GM18499 (cell line): Measurements from ENCODE around the gene OR8S1.
"Not testable (repeated sequence)": the region's sequence is repeated elsewhere in the genome, so short reads cannot be mapped to it uniquely, and the experiment has no call there.

Experiments
- ATAC-seq: cut with Tn5 transposase; IDR thresholded peaks from one replicate; pipeline ENCODE4 v1.9.1; 2021; ENCODE audit warnings: moderate number of reproducible peaks; ENCODE audit not compliant: insufficient read depth, unreplicated experiment

The OR8S1 gene

DNA sequence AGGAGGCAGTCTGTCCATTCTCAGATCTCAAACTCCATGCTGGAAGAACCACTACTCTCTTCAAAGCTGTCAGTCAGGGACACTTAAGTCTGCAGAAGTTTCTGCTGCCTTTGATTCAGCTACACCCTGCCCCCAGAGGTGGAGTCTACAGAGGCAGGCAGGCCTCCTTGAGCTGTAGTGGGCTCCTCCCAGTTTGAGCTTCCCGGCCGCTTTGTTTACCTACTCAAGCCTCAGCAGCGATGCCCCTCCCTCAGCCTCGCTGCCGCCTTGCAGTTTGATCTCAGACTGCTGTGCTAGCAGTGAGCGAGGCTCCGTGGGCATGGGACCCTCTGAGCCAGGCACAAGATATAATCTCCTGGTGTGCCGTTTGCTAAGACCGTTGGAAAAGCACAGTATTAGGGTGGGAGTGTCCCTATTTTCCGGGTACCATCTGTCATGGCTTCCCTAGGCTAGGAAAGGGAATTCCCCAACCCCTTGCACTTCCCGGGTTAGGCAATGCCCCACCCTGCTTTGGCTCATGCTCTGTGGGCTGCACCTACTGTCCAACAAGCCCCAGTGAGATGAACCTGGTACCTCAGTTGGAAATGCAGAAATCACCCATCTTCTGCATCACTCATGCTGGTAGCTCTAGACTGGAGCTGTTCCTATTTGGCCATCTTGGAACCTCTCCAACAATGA, 28.4 kb downstream of the OR8S1 start:
- ATAC-seq: not testable (repeated sequence)

DNA sequence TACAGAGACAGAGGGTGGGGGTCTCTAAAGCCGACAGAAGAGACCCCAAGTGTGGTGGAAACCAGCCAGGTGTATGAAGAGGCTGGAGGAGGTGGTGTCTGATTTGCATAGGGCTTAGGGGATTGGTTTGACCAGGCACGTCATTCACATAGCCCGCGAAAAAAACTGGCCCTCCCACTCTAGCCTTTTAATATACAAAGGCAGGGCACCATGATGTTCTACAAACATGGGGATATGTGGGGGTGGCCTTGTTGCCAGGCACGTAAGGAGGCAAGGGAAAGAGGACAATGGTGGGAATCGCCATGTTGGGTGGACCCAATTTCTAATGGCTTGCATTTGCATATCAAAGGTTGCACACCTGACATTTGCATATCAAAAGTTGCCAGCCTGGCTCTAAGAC, 31.2 kb downstream of the OR8S1 start:
- ATAC-seq: no peak

DNA sequence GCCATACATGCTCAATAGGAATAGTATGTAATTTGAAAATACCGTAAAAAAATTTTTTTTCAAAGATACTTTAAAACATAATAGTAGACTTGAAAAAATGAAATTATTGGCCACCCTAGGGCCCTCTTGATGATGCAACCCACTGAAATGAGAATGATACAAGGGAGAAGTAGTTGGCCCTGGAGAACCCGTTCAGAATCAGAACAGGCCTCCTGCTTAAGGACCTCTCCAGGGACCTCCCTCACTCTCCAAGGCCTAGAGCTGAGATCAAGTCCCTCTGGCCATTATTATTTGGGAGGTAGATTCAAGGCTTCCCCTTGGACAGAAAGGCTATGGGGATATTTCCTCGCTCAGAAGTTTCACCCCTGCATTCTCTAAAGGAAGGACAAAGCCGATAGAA, 32.5 kb downstream of the OR8S1 start:
- no peak for ATAC-seq

DNA sequence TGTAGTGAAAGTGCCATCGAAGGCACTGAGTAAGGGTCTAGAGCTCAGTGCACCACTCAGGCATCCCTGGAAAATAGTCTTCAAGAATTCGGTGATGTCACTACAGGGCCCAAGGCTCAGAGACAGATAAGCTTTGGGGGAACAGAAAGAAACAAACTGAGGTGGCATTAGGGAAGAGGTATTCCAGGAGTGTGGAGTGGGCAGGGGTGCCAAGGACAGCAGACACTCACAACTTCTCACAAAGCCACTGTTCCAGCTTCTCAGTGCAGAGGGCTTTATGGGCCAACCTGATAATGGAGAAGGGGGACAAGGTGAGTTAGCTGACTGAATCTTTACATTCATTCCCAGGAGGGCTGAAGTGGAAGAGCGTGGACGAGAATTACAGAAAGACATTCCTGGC, 42.3 kb downstream of the OR8S1 start:
- no peak for ATAC-seq

DNA sequence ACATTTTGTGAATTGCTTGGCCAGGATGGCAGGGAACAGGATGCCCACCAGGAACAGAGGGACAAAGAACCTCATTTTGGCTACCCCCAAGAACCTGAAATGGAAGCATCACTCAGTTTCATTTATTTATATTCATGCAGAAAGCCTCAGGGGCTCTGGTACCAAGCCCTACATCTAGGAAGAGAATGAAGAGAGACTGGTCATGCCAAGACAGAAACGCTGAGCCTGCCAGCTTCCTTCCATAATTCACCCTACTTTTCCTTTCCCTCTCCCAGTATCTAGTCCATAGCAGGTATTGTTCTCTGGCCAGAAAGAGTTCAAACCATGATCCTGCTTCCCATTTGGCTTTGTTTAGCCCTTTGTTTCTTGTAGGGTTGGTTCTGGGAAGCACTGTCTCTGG, 44.5 kb downstream of the OR8S1 start, which contains the start of gene LALBA:
LALBA (minus strand) TSS at position 101 of the 400 bp plus-strand sequence; CDS start at position 75, 26 bp downstream.
- no peak for ATAC-seq

DNA sequence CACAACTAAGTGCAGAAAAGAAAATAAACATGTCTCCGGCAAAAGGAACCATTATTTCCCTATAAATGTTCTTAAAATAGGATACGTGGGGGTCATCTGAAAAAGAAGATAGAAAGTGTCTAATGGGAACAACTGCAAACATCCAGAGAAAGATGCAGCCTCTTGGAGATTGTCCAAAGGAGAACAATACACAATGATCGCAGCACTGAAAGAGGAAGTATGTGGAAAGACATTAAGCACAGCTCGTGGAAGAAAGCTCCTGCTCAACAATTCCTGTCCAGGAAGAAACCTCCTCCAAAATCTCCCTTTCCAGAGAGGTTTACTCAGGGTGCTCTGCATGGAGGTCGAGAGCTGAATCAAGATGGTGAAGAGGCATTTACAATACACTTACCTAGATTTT, 46.9 kb downstream of the OR8S1 start:
- no peak for ATAC-seq
